GM12875 (cell line): ENCODE data around the gene HTR6.

Source experiments
- H3K4me3 ChIP-seq: one replicate; pipeline ENCODE4 v1.5.1; 2011; ENCODE audit warnings: low read depth, low read length, control low read depth
- TF ChIP-seq, protein P1 (sequence below): IDR thresholded peaks from 2 replicates; pipeline ENCODE4 v1.5.1; 2011; ENCODE audit warnings: low read depth, mild to moderate bottlenecking, control low read depth, inconsistent platforms, low read length, moderate library complexity, borderline replicate concordance; ENCODE audit not compliant: insufficient read depth

HTR6 gene

GRCh38 chr1:19680644-19681043 is 16.0 kb downstream of the HTR6 start:
- TF ChIP-seq, protein P1, sequence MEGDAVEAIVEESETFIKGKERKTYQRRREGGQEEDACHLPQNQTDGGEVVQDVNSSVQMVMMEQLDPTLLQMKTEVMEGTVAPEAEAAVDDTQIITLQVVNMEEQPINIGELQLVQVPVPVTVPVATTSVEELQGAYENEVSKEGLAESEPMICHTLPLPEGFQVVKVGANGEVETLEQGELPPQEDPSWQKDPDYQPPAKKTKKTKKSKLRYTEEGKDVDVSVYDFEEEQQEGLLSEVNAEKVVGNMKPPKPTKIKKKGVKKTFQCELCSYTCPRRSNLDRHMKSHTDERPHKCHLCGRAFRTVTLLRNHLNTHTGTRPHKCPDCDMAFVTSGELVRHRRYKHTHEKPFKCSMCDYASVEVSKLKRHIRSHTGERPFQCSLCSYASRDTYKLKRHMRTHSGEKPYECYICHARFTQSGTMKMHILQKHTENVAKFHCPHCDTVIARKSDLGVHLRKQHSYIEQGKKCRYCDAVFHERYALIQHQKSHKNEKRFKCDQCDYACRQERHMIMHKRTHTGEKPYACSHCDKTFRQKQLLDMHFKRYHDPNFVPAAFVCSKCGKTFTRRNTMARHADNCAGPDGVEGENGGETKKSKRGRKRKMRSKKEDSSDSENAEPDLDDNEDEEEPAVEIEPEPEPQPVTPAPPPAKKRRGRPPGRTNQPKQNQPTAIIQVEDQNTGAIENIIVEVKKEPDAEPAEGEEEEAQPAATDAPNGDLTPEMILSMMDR: no peak
- no peak overlapping the region for H3K4me3 ChIP-seq

DNA sequence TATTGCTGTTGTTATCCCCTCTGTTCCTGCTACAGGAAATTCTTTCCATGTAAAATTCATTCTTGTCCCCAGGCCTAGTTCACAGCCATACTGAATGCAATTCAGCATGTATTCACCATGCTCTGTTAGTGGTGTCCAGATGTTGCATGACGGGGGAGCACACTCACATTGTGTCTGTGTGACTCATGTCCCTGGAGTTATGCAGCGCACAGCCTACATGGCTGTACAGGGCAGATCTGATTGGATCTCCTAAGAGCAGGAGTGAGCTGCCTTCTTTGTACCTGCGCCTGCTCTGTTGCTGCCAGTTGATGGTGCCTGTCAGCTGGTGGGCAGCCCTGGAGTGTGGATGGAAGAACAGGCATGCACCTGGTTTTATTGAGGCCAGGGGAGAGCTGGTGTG is 17.6 kb downstream of the HTR6 start:
- TF ChIP-seq, protein P1: no peak
- no peak overlapping the region for H3K4me3 ChIP-seq

DNA sequence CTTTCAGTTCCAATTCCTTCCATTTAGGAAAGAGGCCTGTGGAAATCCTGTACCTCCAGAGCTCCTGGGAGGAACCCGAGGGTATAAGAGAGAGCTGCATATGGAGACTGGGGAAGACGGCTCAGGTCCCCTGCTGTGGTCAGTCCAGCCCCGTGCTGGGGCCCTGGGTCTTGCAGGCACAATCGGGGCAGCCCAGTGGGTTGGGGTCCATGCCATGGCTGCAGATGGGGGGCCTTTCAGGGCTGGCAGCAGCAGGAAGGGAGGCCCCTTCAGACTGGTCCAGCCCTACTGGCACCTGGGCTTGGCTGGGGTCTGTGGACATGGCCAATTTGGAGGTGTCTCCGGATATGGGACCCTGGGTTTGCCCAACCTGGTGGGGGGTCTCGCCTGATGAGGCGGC is 18.2 kb downstream of the HTR6 start:
- H3K4me3 ChIP-seq: no peak overlapping the region
- TF ChIP-seq, protein P1: no peak

GRCh38 chr1:19683351-19683750 is 18.7 kb downstream of the HTR6 start:
- no peak overlapping the region for H3K4me3 ChIP-seq
- TF ChIP-seq, protein P1: no peak

GRCh38 chr1:19684677-19685076 is 20.0 kb downstream of the HTR6 start:
- no peak overlapping the region for H3K4me3 ChIP-seq
- TF ChIP-seq, protein P1: no peak

- H3K4me3 ChIP-seq: no peak overlapping the region
- TF ChIP-seq, protein P1: no peak
These were observed 21.3 kb downstream of the HTR6 start for GRCh38 chr1:19685994-19686393.

GRCh38 chr1:19687414-19687813 is 22.7 kb downstream of the HTR6 start:
- TF ChIP-seq, protein P1: no peak
- H3K4me3 ChIP-seq: no peak overlapping the region
